Natural killer cell (primary cell): Measurements from ENCODE around the gene ZSWIM4. TPM values are rescaled to one million over a fixed set of nuclear protein-coding genes. Genes with fewer than 3 reads are reported as not detected.

ENCODE experiments used
- ATAC-seq, 3 donors: fragments of 150-1000 bp in 2 of 3; fragments of 200-7000 bp in 1 of 3; cut with Tn5 transposase; 1 replicate in 1 of 3; 2 replicates in 2 of 3; pipeline ENCODE4 v1.10.0; 2021; ENCODE audit warnings: mild to moderate bottlenecking in 2 of 3, moderate library complexity in 2 of 3
- DNase-seq, 2 donors: peaks; one replicate each; pipeline versions ENCODE4 v3.0.0 to v3.0.0-alpha.2; 2013 to 2021; ENCODE audit warnings: mixed read lengths in 1 of 2
- H3K27ac ChIP-seq: one replicate; pipeline ENCODE4 v1.5.1; 2013; ENCODE audit warnings: mild to moderate bottlenecking, low read length
- H3K27me3 ChIP-seq: one replicate; pipeline ENCODE4 v1.6.1; 2013; ENCODE audit warnings: low read length; ENCODE audit not compliant: control insufficient read depth, insufficient read depth
- H3K36me3 ChIP-seq: one replicate; pipeline ENCODE4 v1.6.1; 2013; ENCODE audit warnings: low read length; ENCODE audit not compliant: control insufficient read depth, insufficient read depth
- H3K4me1 ChIP-seq: one replicate; pipeline ENCODE4 v1.6.1; 2013; ENCODE audit warnings: low read length; ENCODE audit not compliant: control insufficient read depth, insufficient read depth
- H3K4me3 ChIP-seq: one replicate; pipeline ENCODE4 v1.5.1; 2013; ENCODE audit warnings: low read length
- H3K9me3 ChIP-seq: one replicate; pipeline ENCODE4 v1.6.1; 2013; ENCODE audit warnings: low read length; ENCODE audit not compliant: control insufficient read depth, insufficient read depth
- H3K27ac Mint-ChIP-seq, 2 donors: one replicate each; pipeline ENCODE4 v1.8.0; 2022; ENCODE audit warnings: mild to moderate bottlenecking in 2 of 2, mixed read lengths in 2 of 2, moderate library complexity in 1 of 2
- H3K27me3 Mint-ChIP-seq, 2 donors: one replicate each; pipeline ENCODE4 v1.8.0; 2022; ENCODE audit warnings: low read depth in 2 of 2, mixed read lengths in 2 of 2
- H3K36me3 Mint-ChIP-seq: one replicate; pipeline ENCODE4 v1.8.0; 2022; ENCODE audit warnings: mixed read lengths
- H3K4me1 Mint-ChIP-seq, 2 donors: one replicate each; pipeline ENCODE4 v1.8.0; 2022; ENCODE audit warnings: mixed read lengths in 2 of 2
- H3K4me3 Mint-ChIP-seq: one replicate; pipeline ENCODE4 v1.8.0; 2022; ENCODE audit warnings: mild to moderate bottlenecking, moderate library complexity, mixed read lengths
- H3K9me3 Mint-ChIP-seq, 2 donors: one replicate each; pipeline ENCODE4 v1.8.0; 2022; ENCODE audit warnings: mixed read lengths in 2 of 2
- CTCF ChIP-seq: fragments of 200-600 bp; IDR thresholded peaks from one replicate; pipeline ENCODE4 v1.8.0; 2022; ENCODE audit warnings: antibody characterized with exemption
- WGBS: methylation state at CpG from one replicate; pipeline ENCODE4 v1.1.7; 2013; ENCODE audit warnings: missing lambda C conversion rate; ENCODE audit not compliant: insufficient coverage; 5-methylcytosine and 5-hydroxymethylcytosine counted together
- intact Hi-C: fragments of 100-400 bp; cut with micrococcal nuclease; formaldehyde crosslinking; loops from one replicate; pipeline ENCODE4 v1.14.2; 2022
- total RNA-seq, 4 donors: library from RNA; stranded (reverse); fragments of 120-200 nt in 1 of 4; gene quantifications; one replicate each; pipeline versions ENCODE4 v1.2.3 to v1.2.4, GENCODE V29; 2013 to 2022

ZSWIM4 gene
- total RNA-seq, 3 donors from 2014 or later (not counting 1 experiment from before 2014, with no cell fraction given), result 5.8 to 5.9 (median 5.9) TPM

- no peak for TF ChIP-seq CTCF
- 3% methylated on average over 7 of the region's 11 CpGs for WGBS
- no peak for ATAC-seq
- peaks cover 64 to 80% of the 10 kb centered on the region in 2 donors for H3K4me1 Mint-ChIP-seq
- H3K4me1 ChIP-seq, result peaks cover 89% of the 10 kb centered on the region
- H3K9me3 ChIP-seq, result no peaks in the 10 kb centered on the region
- no peaks in the 10 kb centered on the region for H3K27me3 Mint-ChIP-seq
- H3K4me3 Mint-ChIP-seq, result peak overlapping the region; percentile 93
- H3K4me3 ChIP-seq, result peak overlapping the region; percentile 69
- peak overlapping the region; percentile 99 to 100 for H3K27ac Mint-ChIP-seq
- intact Hi-C loops, result no loop called here
- no peaks in the 10 kb centered on the region for H3K36me3 Mint-ChIP-seq
- H3K27ac ChIP-seq, result peak overlapping the region; percentile 94
- H3K36me3 ChIP-seq, result no peaks in the 10 kb centered on the region
- H3K9me3 Mint-ChIP-seq, result no peaks in the 10 kb centered on the region
- H3K27me3 ChIP-seq, result no peaks in the 10 kb centered on the region
- peak; percentile 50 to 62 for DNase-seq
Measured at GRCh38 chr19:13841962-13842290, 46.7 kb downstream of the ZSWIM4 start.

GRCh38 chr19:13842291-13843103 lies 47.3 kb downstream of the ZSWIM4 start:
- peaks cover 60 to 78% of the 10 kb centered on the region in 2 donors for H3K4me1 Mint-ChIP-seq
- Histone ChIP-seq H3K27ac (peak overlapping the region; percentile 96), H3K4me3 (peak overlapping the region; percentile 69), H3K4me1 (peaks cover 89% of the 10 kb centered on the region), H3K9me3 (no peaks in the 10 kb centered on the region), H3K36me3 (no peaks in the 10 kb centered on the region), H3K27me3 (no peaks in the 10 kb centered on the region)
- peak overlapping the region; percentile 99 to 100 for H3K27ac Mint-ChIP-seq
- no peak for TF ChIP-seq CTCF
- WGBS, result under 1% methylated on average over 95 of the region's 95 CpGs
- ATAC-seq, result peak; percentile 10 to 39 (median 29)
- H3K36me3 Mint-ChIP-seq, result no peaks in the 10 kb centered on the region
- peak; percentile 82 for DNase-seq
- H3K4me3 Mint-ChIP-seq, result peak overlapping the region; percentile 93
- H3K9me3 Mint-ChIP-seq, result no peaks in the 10 kb centered on the region
- intact Hi-C loops, result no loop called here
- H3K27me3 Mint-ChIP-seq, result no peaks in the 10 kb centered on the region

GRCh38 chr19:13843104-13843921 lies 48.1 kb downstream of the ZSWIM4 start:
- ATAC-seq (no peak), DNase-seq (peak; percentile 28 to 29)
- Histone ChIP-seq H3K4me3 (peak overlapping the region; percentile 49), H3K36me3 (no peaks in the 10 kb centered on the region), H3K4me1 (peaks cover 89% of the 10 kb centered on the region), H3K27me3 (no peaks in the 10 kb centered on the region), H3K9me3 (no peaks in the 10 kb centered on the region), H3K27ac (peak overlapping the region; percentile 96)
- Mint-ChIP-seq H3K4me1 (peaks cover 56 to 74% of the 10 kb centered on the region in 2 donors), H3K4me3 (peak overlapping the region; percentile 83), H3K27ac (peak overlapping the region; percentile 99 to 100), H3K9me3 (no peaks in the 10 kb centered on the region), H3K36me3 (no peaks in the 10 kb centered on the region), H3K27me3 (no peaks in the 10 kb centered on the region)
- intact Hi-C loops, result no loop called here
- 32% methylated on average over 23 of the region's 24 CpGs for WGBS
- TF ChIP-seq CTCF, result no peak
